GM13977 (cell line): Measurements from ENCODE around the gene CLMP.
"Not testable (repeated sequence)": the region's sequence is repeated elsewhere in the genome, so short reads cannot be mapped to it uniquely, and the experiment has no call there.

Experiments used
- DNase-seq: peaks from one replicate; pipeline ENCODE4 v3.0.0; 2012; ENCODE audit warnings: low spot score
- in situ Hi-C: fragments of 300-500 bp; cut with MboI; formaldehyde crosslinking; loops from one replicate; pipeline ENCODE4 v1.12.0; 2022; ENCODE audit warnings: low sequenced_read_pairs, low pct_unique_long_range_greater_than_20kb, mixed read lengths, inconsistent platforms; ENCODE audit not compliant: unreplicated experiment
- TF ChIP-seq, protein P1 (sequence below): IDR thresholded peaks from 2 replicates; pipeline ENCODE4 v1.5.1; 2012; ENCODE audit warnings: mild to moderate bottlenecking, control low read depth; ENCODE audit not compliant: insufficient read depth; ENCODE audit errors: extremely low read depth, missing control alignments

Gene CLMP

DNA sequence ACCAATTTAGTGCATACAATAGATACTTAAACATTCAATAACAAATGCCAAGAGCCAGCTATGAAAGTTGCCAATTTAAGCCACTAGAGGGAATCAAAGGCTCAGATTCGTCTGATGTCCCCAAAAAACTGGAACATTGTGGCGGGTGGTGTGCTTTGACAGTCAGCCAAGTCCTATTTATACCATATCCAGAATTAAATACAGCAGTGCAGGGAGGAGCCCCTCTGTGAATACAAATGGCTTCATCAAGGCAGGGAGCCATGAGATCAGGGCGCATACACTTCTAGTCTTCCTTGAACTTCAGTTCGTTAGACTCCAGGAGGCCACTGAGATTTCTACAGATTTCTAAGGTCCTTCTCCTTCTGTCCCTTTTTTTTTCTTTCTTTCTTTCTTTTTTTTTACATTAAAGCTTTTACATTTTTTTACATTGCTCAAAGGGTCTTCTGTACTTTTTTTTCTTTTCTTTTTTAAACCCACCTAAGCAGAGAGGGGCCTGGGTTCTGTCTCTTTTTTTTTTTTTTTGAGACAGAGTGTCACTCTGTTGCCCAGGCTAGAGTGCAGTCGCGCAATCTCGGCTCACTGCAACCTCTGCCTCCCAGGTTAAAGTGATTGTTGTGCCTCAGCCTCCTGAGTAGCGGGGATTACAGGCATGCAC is 91.6 kb downstream of the CLMP start:
- DNase-seq = no peak
- in situ Hi-C loops = loop anchor here (25.0 kb wide), 1 partner anchor 459 kb away; no protein-coding TSS in a partner anchor
- TF ChIP-seq, protein P1, sequence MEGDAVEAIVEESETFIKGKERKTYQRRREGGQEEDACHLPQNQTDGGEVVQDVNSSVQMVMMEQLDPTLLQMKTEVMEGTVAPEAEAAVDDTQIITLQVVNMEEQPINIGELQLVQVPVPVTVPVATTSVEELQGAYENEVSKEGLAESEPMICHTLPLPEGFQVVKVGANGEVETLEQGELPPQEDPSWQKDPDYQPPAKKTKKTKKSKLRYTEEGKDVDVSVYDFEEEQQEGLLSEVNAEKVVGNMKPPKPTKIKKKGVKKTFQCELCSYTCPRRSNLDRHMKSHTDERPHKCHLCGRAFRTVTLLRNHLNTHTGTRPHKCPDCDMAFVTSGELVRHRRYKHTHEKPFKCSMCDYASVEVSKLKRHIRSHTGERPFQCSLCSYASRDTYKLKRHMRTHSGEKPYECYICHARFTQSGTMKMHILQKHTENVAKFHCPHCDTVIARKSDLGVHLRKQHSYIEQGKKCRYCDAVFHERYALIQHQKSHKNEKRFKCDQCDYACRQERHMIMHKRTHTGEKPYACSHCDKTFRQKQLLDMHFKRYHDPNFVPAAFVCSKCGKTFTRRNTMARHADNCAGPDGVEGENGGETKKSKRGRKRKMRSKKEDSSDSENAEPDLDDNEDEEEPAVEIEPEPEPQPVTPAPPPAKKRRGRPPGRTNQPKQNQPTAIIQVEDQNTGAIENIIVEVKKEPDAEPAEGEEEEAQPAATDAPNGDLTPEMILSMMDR = peak; percentile 22

DNA sequence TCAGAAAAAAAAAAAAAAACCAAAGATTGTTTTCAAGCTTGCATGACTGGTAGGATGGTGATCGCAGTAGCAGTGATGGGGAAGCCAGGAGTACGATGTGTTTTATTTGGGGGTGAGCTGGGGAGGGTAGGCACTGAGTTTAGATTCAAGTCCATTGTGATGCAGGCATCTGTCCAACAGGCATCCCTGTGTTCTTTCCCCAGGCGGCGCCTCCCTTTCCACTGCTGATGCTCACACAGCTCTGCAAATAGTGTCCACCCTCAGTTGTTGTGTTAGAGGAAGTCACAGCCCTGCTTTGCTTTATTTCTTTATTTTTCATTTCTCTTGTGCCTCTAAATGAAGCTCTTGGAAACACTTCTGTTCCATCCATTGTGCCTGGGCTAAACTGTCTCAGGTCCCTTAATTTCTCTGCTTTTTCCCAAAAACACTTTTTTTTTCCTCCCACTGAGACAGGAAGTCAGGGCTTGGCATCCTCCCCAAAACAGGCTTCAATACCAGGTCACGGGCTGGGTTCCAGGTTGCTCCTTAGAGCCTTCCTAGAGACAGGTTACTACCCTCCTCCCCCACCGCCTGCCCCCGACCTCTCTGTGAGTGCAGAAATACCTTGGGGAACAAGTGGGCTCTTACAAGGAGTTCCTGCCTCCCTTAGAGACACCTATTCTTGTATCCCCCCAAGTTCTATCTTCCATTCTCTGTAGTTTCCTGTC is 94.5 kb downstream of the CLMP start:
- in situ Hi-C loops = loop anchor here (25.0 kb wide), 1 partner anchor 462 kb away; no protein-coding TSS in a partner anchor
- TF ChIP-seq, protein P1 = no peak
- no peak for DNase-seq

DNA sequence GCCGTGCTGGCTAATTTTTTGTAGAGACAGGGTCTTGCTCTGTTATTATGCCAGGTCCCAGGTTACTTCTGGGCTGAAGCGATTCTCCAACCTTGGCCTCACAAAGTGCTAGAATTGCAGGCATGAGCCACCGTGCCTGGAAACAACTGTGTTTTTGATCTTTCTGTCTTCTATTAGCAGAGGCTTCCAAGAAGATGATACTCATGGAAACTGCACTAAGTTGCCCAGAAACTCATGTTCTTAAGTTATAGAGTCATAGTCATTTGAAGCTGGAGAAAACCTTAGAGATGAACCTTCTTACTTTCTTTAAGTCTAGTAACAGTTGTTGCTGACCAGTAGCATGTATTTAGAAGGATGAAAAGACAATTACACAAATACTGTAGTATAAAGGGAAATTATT is 96.1 kb downstream of the CLMP start:
- DNase-seq = no peak
- TF ChIP-seq, protein P1 = no peak
- in situ Hi-C loops = no loop called here

DNA sequence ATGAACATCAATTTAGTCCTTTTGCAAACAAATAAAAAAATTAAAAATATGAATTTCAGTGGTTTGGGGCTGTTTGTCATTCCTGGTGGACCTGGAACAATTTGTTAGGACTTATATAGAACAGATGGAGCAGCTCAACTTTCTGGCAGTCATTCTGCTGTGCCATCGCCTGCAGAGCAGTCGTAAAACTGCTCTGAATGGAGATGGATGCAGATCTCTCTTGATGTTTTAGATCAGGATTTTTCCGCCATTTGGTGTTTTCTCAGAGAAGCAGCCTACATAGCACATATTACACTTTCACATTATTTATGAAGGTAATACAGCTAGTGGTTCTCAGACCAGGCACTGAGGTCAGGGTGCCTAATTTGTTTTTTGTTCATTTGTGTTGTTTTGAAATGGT is 101.3 kb downstream of the CLMP start:
- TF ChIP-seq, protein P1 = no peak
- no peak for DNase-seq
- in situ Hi-C loops = no loop called here

DNA sequence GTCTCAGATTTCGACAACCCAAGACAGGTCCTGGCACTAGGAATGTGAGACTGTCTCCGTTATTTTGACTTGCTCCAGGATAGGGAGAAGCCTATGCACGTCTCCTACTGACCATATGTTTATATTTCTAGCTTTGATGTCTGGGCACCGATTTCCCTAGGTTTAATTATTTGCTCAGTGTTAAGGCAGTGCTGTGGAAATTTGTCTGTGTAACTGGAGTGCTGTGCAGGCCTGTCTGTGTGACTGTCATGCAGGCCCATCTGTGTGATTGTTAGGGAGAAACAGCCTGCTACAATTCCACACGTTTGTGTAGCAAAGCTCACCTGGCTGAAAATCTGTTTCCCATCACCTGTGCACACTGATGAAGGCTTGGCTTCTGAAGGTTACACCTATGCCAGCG is 103.5 kb downstream of the CLMP start:
- no peak for DNase-seq
- in situ Hi-C loops = no loop called here
- TF ChIP-seq, protein P1 = no peak

DNA sequence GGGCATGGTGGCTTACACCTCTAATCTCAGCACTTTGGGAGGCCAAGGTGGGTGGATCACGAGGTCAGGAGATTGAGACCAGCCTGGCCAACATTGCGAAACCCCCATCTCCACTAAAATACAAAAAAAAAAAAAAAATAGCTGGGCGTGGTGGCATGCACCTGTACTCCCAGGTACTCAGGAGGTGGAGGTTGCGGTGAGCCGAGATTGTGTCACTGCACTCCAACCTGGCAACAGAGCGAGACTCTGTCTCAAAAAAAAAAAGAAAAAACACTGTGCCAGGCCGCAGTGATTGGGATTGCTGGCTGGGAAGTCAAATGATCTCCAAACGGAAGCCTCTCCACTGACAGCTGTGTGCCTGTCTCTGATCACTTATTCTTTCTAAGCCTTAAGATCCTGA is 104.9 kb downstream of the CLMP start:
- in situ Hi-C loops, DNase-seq: not testable (repeated sequence)

DNA sequence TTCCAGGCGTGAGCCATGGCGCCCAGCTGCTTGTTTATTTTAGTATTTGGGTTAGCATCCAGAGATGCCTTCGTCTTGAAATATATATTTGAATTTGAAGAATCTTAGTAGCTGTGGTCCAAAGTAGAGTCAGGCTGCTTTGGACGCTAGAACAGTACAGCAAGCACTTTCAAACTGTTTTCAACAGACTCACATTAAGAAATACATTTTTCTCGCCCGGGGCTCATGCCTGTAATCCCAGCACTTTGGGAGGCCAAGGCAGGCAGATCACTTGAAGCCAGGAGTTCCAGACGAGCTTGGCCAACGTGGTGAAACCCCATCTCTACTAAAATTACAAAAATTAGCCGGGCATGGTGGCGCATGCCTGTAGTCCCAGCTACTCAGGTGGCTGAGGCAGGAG is 106.2 kb downstream of the CLMP start:
- DNase-seq, in situ Hi-C loops: not testable (repeated sequence)

DNA sequence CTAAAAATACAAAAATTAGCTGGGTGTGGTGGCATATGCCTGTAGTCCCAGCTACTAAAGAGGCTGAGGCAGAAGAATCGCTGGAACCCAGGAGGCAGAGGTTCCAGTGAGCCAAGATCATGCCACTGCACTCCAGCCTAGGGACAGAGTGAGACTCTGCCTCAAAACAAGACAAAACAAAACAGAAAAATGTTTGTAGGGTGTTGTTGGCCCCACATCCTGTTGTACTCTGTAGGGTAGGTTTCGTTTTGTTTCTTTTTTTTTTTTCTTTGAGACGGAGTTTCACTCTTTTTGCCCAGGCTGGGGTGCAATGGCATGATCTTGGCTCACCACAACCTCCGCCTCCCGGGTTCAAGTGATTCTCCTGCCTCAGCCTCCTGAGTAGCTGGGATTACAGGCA is 107.4 kb downstream of the CLMP start:
- in situ Hi-C loops, DNase-seq: not testable (repeated sequence)
